Natural killer cell (primary cell): ENCODE measurements around the gene NEK4. TPM values are rescaled to one million over a fixed set of nuclear protein-coding genes. Genes with fewer than 3 reads are reported as not detected.

Experiments used
- ATAC-seq, 3 donors: fragments of 150-1000 bp in 2 of 3; fragments of 200-7000 bp in 1 of 3; cut with Tn5 transposase; 1 replicate in 1 of 3; 2 replicates in 2 of 3; pipeline ENCODE4 v1.10.0; 2021; ENCODE audit warnings: mild to moderate bottlenecking in 2 of 3, moderate library complexity in 2 of 3
- DNase-seq, 2 donors: peaks; one replicate each; pipeline versions ENCODE4 v3.0.0 to v3.0.0-alpha.2; 2013 to 2021; ENCODE audit warnings: mixed read lengths in 1 of 2
- H3K27ac ChIP-seq: one replicate; pipeline ENCODE4 v1.5.1; 2013; ENCODE audit warnings: mild to moderate bottlenecking, low read length
- H3K27me3 ChIP-seq: one replicate; pipeline ENCODE4 v1.6.1; 2013; ENCODE audit warnings: low read length; ENCODE audit not compliant: control insufficient read depth, insufficient read depth
- H3K36me3 ChIP-seq: one replicate; pipeline ENCODE4 v1.6.1; 2013; ENCODE audit warnings: low read length; ENCODE audit not compliant: control insufficient read depth, insufficient read depth
- H3K4me1 ChIP-seq: one replicate; pipeline ENCODE4 v1.6.1; 2013; ENCODE audit warnings: low read length; ENCODE audit not compliant: control insufficient read depth, insufficient read depth
- H3K4me3 ChIP-seq: one replicate; pipeline ENCODE4 v1.5.1; 2013; ENCODE audit warnings: low read length
- H3K9me3 ChIP-seq: one replicate; pipeline ENCODE4 v1.6.1; 2013; ENCODE audit warnings: low read length; ENCODE audit not compliant: control insufficient read depth, insufficient read depth
- H3K27ac Mint-ChIP-seq, 2 donors: one replicate each; pipeline ENCODE4 v1.8.0; 2022; ENCODE audit warnings: mild to moderate bottlenecking in 2 of 2, mixed read lengths in 2 of 2, moderate library complexity in 1 of 2
- H3K27me3 Mint-ChIP-seq, 2 donors: one replicate each; pipeline ENCODE4 v1.8.0; 2022; ENCODE audit warnings: low read depth in 2 of 2, mixed read lengths in 2 of 2
- H3K36me3 Mint-ChIP-seq: one replicate; pipeline ENCODE4 v1.8.0; 2022; ENCODE audit warnings: mixed read lengths
- H3K4me1 Mint-ChIP-seq, 2 donors: one replicate each; pipeline ENCODE4 v1.8.0; 2022; ENCODE audit warnings: mixed read lengths in 2 of 2
- H3K4me3 Mint-ChIP-seq: one replicate; pipeline ENCODE4 v1.8.0; 2022; ENCODE audit warnings: mild to moderate bottlenecking, moderate library complexity, mixed read lengths
- H3K9me3 Mint-ChIP-seq, 2 donors: one replicate each; pipeline ENCODE4 v1.8.0; 2022; ENCODE audit warnings: mixed read lengths in 2 of 2
- WGBS: methylation state at CpG from one replicate; pipeline ENCODE4 v1.1.7; 2013; ENCODE audit warnings: missing lambda C conversion rate; ENCODE audit not compliant: insufficient coverage; 5-methylcytosine and 5-hydroxymethylcytosine counted together
- intact Hi-C: fragments of 100-400 bp; cut with micrococcal nuclease; formaldehyde crosslinking; loops from one replicate; pipeline ENCODE4 v1.14.2; 2022
- total RNA-seq, 4 donors: library from RNA; stranded (reverse); fragments of 120-200 nt in 1 of 4; gene quantifications; one replicate each; pipeline versions ENCODE4 v1.2.3 to v1.2.4, GENCODE V29; 2013 to 2022
- TF ChIP-seq, protein P1 (sequence below): fragments of 200-600 bp; IDR thresholded peaks from one replicate; pipeline ENCODE4 v1.8.0; 2022; ENCODE audit warnings: antibody characterized with exemption

Gene NEK4
- total RNA-seq, 3 donors from 2014 or later (not counting 1 experiment from before 2014, with no cell fraction given): 13.8 to 19.5 (median 15.5) TPM

- H3K4me3 Mint-ChIP-seq: no peak overlapping the region
- intact Hi-C loops: no loop called here
- no peak for ATAC-seq
Measured at GRCh38 chr3:52671676-52672075, 99.1 kb downstream of the NEK4 start.

GRCh38 chr3:52670621-52671521, 99.9 kb downstream of the NEK4 start:
- H3K27me3 Mint-ChIP-seq: no peaks in the 10 kb centered on the region
- no peak overlapping the region for H3K4me3 ChIP-seq
- intact Hi-C loops: no loop called here
- 73% methylated on average over 8 of the region's 9 CpGs for WGBS
- H3K27ac Mint-ChIP-seq: peak overlapping the region; percentile 67 to 72
- H3K27ac ChIP-seq: no peak overlapping the region
- no peak overlapping the region for H3K4me3 Mint-ChIP-seq
- ATAC-seq (peak; percentile 57 to 66 (median 59)), DNase-seq (peak in 1 of 2 donors; percentile 57)
- peaks cover 45% of the 10 kb centered on the region for H3K36me3 ChIP-seq
- no peaks in the 10 kb centered on the region for H3K9me3 ChIP-seq
- H3K4me1 Mint-ChIP-seq: peaks cover 28 to 40% of the 10 kb centered on the region in 2 donors
- TF ChIP-seq, protein P1, sequence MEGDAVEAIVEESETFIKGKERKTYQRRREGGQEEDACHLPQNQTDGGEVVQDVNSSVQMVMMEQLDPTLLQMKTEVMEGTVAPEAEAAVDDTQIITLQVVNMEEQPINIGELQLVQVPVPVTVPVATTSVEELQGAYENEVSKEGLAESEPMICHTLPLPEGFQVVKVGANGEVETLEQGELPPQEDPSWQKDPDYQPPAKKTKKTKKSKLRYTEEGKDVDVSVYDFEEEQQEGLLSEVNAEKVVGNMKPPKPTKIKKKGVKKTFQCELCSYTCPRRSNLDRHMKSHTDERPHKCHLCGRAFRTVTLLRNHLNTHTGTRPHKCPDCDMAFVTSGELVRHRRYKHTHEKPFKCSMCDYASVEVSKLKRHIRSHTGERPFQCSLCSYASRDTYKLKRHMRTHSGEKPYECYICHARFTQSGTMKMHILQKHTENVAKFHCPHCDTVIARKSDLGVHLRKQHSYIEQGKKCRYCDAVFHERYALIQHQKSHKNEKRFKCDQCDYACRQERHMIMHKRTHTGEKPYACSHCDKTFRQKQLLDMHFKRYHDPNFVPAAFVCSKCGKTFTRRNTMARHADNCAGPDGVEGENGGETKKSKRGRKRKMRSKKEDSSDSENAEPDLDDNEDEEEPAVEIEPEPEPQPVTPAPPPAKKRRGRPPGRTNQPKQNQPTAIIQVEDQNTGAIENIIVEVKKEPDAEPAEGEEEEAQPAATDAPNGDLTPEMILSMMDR: no peak
- no peaks in the 10 kb centered on the region for H3K27me3 ChIP-seq
- H3K9me3 Mint-ChIP-seq: no peaks in the 10 kb centered on the region
- peaks cover 9% of the 10 kb centered on the region for H3K4me1 ChIP-seq
- H3K36me3 Mint-ChIP-seq: no peaks in the 10 kb centered on the region

More at GRCh38 chr3:52671676-52672075, 99.1 kb downstream of the NEK4 start:
- Mint-ChIP-seq H3K36me3 (peaks cover 6% of the 10 kb centered on the region), H3K27me3 (no peaks in the 10 kb centered on the region), H3K27ac (peak overlapping the region; percentile 67 to 72), H3K4me1 (peaks cover 28 to 46% of the 10 kb centered on the region in 2 donors), H3K9me3 (no peaks in the 10 kb centered on the region)
- H3K4me1 ChIP-seq: peaks cover 9% of the 10 kb centered on the region
- no peaks in the 10 kb centered on the region for H3K9me3 ChIP-seq
- no peak for DNase-seq
- H3K27ac ChIP-seq: no peak overlapping the region
- peaks cover 48% of the 10 kb centered on the region for H3K36me3 ChIP-seq
- 43% methylated on average over 1 of the region's 1 CpG for WGBS
- H3K27me3 ChIP-seq: no peaks in the 10 kb centered on the region
- H3K4me3 ChIP-seq: no peak overlapping the region
- TF ChIP-seq, protein P1: no peak

DNA sequence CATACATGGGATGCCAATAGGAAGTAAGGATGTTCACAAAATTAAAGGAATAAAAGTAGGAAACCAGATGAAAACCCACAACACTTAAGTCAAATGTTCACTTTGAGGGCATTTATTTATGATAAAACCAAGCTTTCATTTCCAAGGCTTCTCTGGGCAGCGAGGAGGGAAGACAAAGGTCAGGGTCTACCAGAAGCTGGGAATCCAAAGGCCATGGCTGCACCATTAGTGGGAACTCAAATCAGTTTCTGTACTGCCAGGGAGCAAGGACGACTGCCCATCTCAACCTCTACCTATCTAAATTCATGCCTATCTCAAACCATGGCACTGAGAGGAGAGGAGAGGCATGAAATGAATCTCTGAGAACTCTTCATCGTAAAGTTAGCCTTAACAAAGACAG, 107.6 kb downstream of the NEK4 start:
- H3K27me3 ChIP-seq: no peaks in the 10 kb centered on the region
- H3K4me1 ChIP-seq: no peaks in the 10 kb centered on the region
- ATAC-seq (no peak), DNase-seq (no peak)
- H3K9me3 Mint-ChIP-seq: no peaks in the 10 kb centered on the region
- H3K27me3 Mint-ChIP-seq: no peaks in the 10 kb centered on the region
- intact Hi-C loops: no loop called here
- peak overlapping the region in 1 of 2 donors; percentile 21 for H3K27ac Mint-ChIP-seq
- H3K36me3 ChIP-seq: peaks cover 53% of the 10 kb centered on the region
- H3K36me3 Mint-ChIP-seq: peaks cover 13% of the 10 kb centered on the region
- H3K4me1 Mint-ChIP-seq: peaks cover 0 to 7% of the 10 kb centered on the region in 2 donors
- H3K4me3 ChIP-seq: no peak overlapping the region
- no peak overlapping the region for H3K4me3 Mint-ChIP-seq
- TF ChIP-seq, protein P1: no peak
- WGBS: 75% methylated on average over 2 of the region's 3 CpGs
- H3K9me3 ChIP-seq: no peaks in the 10 kb centered on the region
- no peak overlapping the region for H3K27ac ChIP-seq
